Cerebellar cortex (tissue), 1 donor: ENCODE data around the gene DHX8.

Experiments used
- DNase-seq: peaks from one replicate; pipeline ENCODE4 v3.0.0-alpha.2; 2015; ENCODE audit warnings: low spot score

Gene DHX8

GRCh38 chr17:43548689-43549379, 65.1 kb downstream of the DHX8 start:
- no peak for DNase-seq

GRCh38 chr17:43549496-43549895, 65.7 kb downstream of the DHX8 start:
- DNase-seq = no peak

- DNase-seq = no peak
Observed at GRCh38 chr17:43550754-43551153, 67.0 kb downstream of the DHX8 start.

GRCh38 chr17:43552229-43552837, 68.6 kb downstream of the DHX8 start:
- no peak for DNase-seq

GRCh38 chr17:43553573-43553972, 69.8 kb downstream of the DHX8 start:
- no peak for DNase-seq

- no peak for DNase-seq
Observed at GRCh38 chr17:43554857-43555256, 71.1 kb downstream of the DHX8 start.

GRCh38 chr17:43556292-43556691, 72.5 kb downstream of the DHX8 start:
- DNase-seq = no peak

- DNase-seq = no peak
Observed at GRCh38 chr17:43558805-43559160, 75.0 kb downstream of the DHX8 start.

- DNase-seq = no peak
Observed at GRCh38 chr17:43559161-43559816, 75.5 kb downstream of the DHX8 start.

GRCh38 chr17:43560461-43561427, 77.0 kb downstream of the DHX8 start:
- DNase-seq = no peak

- no peak for DNase-seq
Observed at GRCh38 chr17:43562679-43563599, 79.2 kb downstream of the DHX8 start.

- DNase-seq = no peak
Observed at GRCh38 chr17:43563600-43564594, 80.1 kb downstream of the DHX8 start.

- no peak for DNase-seq
Observed at GRCh38 chr17:43568506-43569082, 84.8 kb downstream of the DHX8 start.

GRCh38 chr17:43570518-43570928, 86.7 kb downstream of the DHX8 start:
- no peak for DNase-seq

GRCh38 chr17:43572368-43572980, 88.7 kb downstream of the DHX8 start:
- DNase-seq = no peak

GRCh38 chr17:43573579-43574321, 90.0 kb downstream of the DHX8 start:
- DNase-seq = no peak

GRCh38 chr17:43574348-43574747, 90.6 kb downstream of the DHX8 start:
- no peak for DNase-seq

- no peak for DNase-seq
Observed at GRCh38 chr17:43574896-43575525, 91.2 kb downstream of the DHX8 start.
